ENCODE measurements around the gene NLRC5. TPM values are rescaled to one million over a fixed set of nuclear protein-coding genes. Genes with fewer than 3 reads are reported as not detected.

Gene NLRC5
- total RNA-seq, 1 experiment from 2014 or later, result 2.4 TPM

- H2BK15ac ChIP-seq (ENCODE audit: low read depth, low read length), result no peak overlapping the region
- H3K79me1 ChIP-seq (ENCODE audit: insufficient read depth, low read depth, low read length, poor library complexity, severe bottlenecking), result no peaks in the 10 kb centered on the region
- H3K27me3 Mint-ChIP-seq (ENCODE audit: low read depth), result no peaks in the 10 kb centered on the region
- WGBS (ENCODE audit: extremely low coverage, insufficient read length, low lambda C conversion rate), result no CpG with 5 or more reads among the region's 13 CpGs
- H3K4ac ChIP-seq (ENCODE audit: low read depth, low read length), result no peak overlapping the region
- no peak overlapping the region for H3K56ac ChIP-seq (ENCODE audit: insufficient read length, low read depth, low read length)
- no peak overlapping the region for H3T11ph ChIP-seq (ENCODE audit: low read length)
- no peak overlapping the region for H2BK120ac ChIP-seq (ENCODE audit: low read depth, low read length, poor library complexity, severe bottlenecking)
- TF ChIP-seq, protein P1, sequence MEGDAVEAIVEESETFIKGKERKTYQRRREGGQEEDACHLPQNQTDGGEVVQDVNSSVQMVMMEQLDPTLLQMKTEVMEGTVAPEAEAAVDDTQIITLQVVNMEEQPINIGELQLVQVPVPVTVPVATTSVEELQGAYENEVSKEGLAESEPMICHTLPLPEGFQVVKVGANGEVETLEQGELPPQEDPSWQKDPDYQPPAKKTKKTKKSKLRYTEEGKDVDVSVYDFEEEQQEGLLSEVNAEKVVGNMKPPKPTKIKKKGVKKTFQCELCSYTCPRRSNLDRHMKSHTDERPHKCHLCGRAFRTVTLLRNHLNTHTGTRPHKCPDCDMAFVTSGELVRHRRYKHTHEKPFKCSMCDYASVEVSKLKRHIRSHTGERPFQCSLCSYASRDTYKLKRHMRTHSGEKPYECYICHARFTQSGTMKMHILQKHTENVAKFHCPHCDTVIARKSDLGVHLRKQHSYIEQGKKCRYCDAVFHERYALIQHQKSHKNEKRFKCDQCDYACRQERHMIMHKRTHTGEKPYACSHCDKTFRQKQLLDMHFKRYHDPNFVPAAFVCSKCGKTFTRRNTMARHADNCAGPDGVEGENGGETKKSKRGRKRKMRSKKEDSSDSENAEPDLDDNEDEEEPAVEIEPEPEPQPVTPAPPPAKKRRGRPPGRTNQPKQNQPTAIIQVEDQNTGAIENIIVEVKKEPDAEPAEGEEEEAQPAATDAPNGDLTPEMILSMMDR (conservative IDR thresholded peaks at IDR 0.05), result peak; percentile 41
- no peak overlapping the region for H2BK5ac ChIP-seq (ENCODE audit: insufficient read length, low read length)
- no peak overlapping the region for H2BK20ac ChIP-seq (ENCODE audit: low read depth, low read length, poor library complexity, severe bottlenecking)
- no peak overlapping the region for H3K9ac ChIP-seq (ENCODE audit: extremely low read depth, insufficient read length, low read length)
- H3K27ac ChIP-seq (ENCODE audit: insufficient read length, low read depth, low read length), result no peak overlapping the region
- H3K27ac Mint-ChIP-seq, result no peak overlapping the region
- no peak overlapping the region for H3K18ac ChIP-seq (ENCODE audit: insufficient read length, low read depth, low read length)
- no peaks in the 10 kb centered on the region for H3K79me2 ChIP-seq (ENCODE audit: insufficient read depth, low read length)
- no peak overlapping the region for H2AK5ac ChIP-seq (ENCODE audit: insufficient read length, low read length)
- H4K5ac ChIP-seq (ENCODE audit: insufficient read length, low read depth, low read length), result no peak overlapping the region
- H2AFZ ChIP-seq (ENCODE audit: low read length), result no peak overlapping the region
- H3K9me3 Mint-ChIP-seq, result no peaks in the 10 kb centered on the region
- no peak overlapping the region for H3K4me2 ChIP-seq (ENCODE audit: insufficient read depth, insufficient read length, low read length)
- no peaks in the 10 kb centered on the region; a peak in 1 of 7 replicates for H3K36me3 Mint-ChIP-seq (ENCODE audit: insufficient read depth in 1 of 3, low read depth in 3 of 3)
- peaks cover 6 to 7% of the 10 kb centered on the region in 2 experiments for H3K4me1 Mint-ChIP-seq
- no peaks in the 10 kb centered on the region for H3K4me1 ChIP-seq (ENCODE audit: insufficient read depth, low read length)
- no peak overlapping the region for H3K14ac ChIP-seq (ENCODE audit: insufficient read depth, low read length)
- no peak overlapping the region for H3K23ac ChIP-seq (ENCODE audit: insufficient read length, low read depth, low read length)
- no peaks in the 10 kb centered on the region for H3K23me2 ChIP-seq (ENCODE audit: insufficient read length, low read depth, low read length, poor library complexity, severe bottlenecking)
- no peaks in the 10 kb centered on the region for H3K27me3 ChIP-seq (ENCODE audit: insufficient read depth, low read length)
- DNase-seq, result no peak
- H2BK12ac ChIP-seq (ENCODE audit: insufficient read length, low read depth, low read length), result no peak overlapping the region
- H3K9me3 ChIP-seq (ENCODE audit: control insufficient read depth, low read depth, low read length), result no peaks in the 10 kb centered on the region
- H4K20me1 ChIP-seq (ENCODE audit: control insufficient read depth, insufficient read depth, insufficient read length), result no peaks in the 10 kb centered on the region
- no peak overlapping the region for H4K8ac ChIP-seq (replicated peaks; ENCODE audit: insufficient read length, low read depth, low read length)
- no peak overlapping the region for H3K4me3 Mint-ChIP-seq
- no peak overlapping the region for H4K91ac ChIP-seq (ENCODE audit: insufficient read length, low read depth, low read length)
These were observed 23.0 kb downstream of the NLRC5 start for GRCh38 chr16:57012353-57012752.

All from H9 (cell line).